IMR-90 (cell line): ENCODE measurements around the gene ALDH1A1. TPM values are rescaled to one million over a fixed set of nuclear protein-coding genes. Genes with fewer than 3 reads are reported as not detected.

Experiments
- ATAC-seq: fragments of 200-7000 bp; cut with Tn5 transposase; 2 replicates; pipeline ENCODE4 v1.9.1; 2020; ENCODE audit warnings: low read depth, mild to moderate bottlenecking, moderate library complexity
- BruUV-seq: library from RNA; stranded (reverse); fragments of 400-500 nt; replicated peaks from 2 replicates; lab custom pipeline; 2021; lab: Mats Ljungman, UMichigan
- CTCF ChIA-PET: fragments of 300-600 bp; formaldehyde crosslinking; extraction: SDS; loops from one replicate; lab custom pipeline; 2021; ENCODE audit warnings: antibody characterized with exemption; lab: Yijun Ruan, JAX
- POLR2A ChIA-PET: fragments of 300-600 bp; sonication (Branson Sonifier 250); formaldehyde crosslinking; loops from one replicate; lab custom pipeline; 2022; ENCODE audit warnings: antibody characterized with exemption; ENCODE audit not compliant: unreplicated experiment; lab: Charles Lee
- DNase-seq: peaks from one replicate; pipeline ENCODE4 v3.0.0; 2013
- H2AFZ ChIP-seq: replicated peaks from 2 replicates; pipeline ENCODE3; 2013; ENCODE audit warnings: low read length, mild to moderate bottlenecking; ENCODE audit not compliant: poor library complexity
- H2AK5ac ChIP-seq: 2 replicates; pipeline ENCODE4 v1.6.1; 2013; ENCODE audit warnings: low read depth, low read length, inconsistent platforms
- H2AK9ac ChIP-seq: replicated peaks from 2 replicates; pipeline ENCODE3; 2013; ENCODE audit warnings: mild to moderate bottlenecking, low read depth, low read length, moderate library complexity; ENCODE audit not compliant: poor library complexity
- H2BK120ac ChIP-seq: 2 replicates; pipeline ENCODE4 v1.6.1; 2013; ENCODE audit warnings: low read depth, low read length, inconsistent platforms
- H2BK15ac ChIP-seq: 3 replicates; pipeline ENCODE4 v1.6.1; 2013; ENCODE audit warnings: low read depth, low read length, inconsistent platforms
- H2BK20ac ChIP-seq: 2 replicates; pipeline ENCODE4 v1.6.1; 2013; ENCODE audit warnings: low read depth, mild to moderate bottlenecking, inconsistent platforms, low read length, moderate library complexity
- H2BK5ac ChIP-seq: 2 replicates; pipeline ENCODE4 v1.6.1; 2013; ENCODE audit warnings: mild to moderate bottlenecking, low read depth, low read length, inconsistent platforms; ENCODE audit not compliant: poor library complexity, severe bottlenecking
- H3K14ac ChIP-seq: replicated peaks from 2 replicates; pipeline ENCODE4 v1.6.1; 2013; ENCODE audit warnings: low read depth, low read length, inconsistent platforms
- H3K18ac ChIP-seq: 2 replicates; pipeline ENCODE4 v1.6.1; 2013; ENCODE audit warnings: low read depth, low read length, control low read depth
- H3K23ac ChIP-seq: 2 replicates; pipeline ENCODE4 v1.6.1; 2013; ENCODE audit warnings: low read depth, low read length, inconsistent platforms
- H3K27ac ChIP-seq: 2 replicates; pipeline ENCODE4 v1.5.1; 2013; ENCODE audit warnings: mild to moderate bottlenecking, control low read depth, low read length; ENCODE audit not compliant: insufficient read depth
- H3K27me3 ChIP-seq: 2 replicates; pipeline ENCODE4 v1.6.1; 2013; ENCODE audit warnings: low read length; ENCODE audit not compliant: control insufficient read depth, insufficient read depth
- H3K36me3 ChIP-seq: 2 replicates; pipeline ENCODE4 v1.6.1; 2013; ENCODE audit warnings: low read length, mixed read lengths; ENCODE audit not compliant: control insufficient read depth, insufficient read depth
- H3K4ac ChIP-seq: 2 replicates; pipeline ENCODE4 v1.6.1; 2013; ENCODE audit warnings: low read depth, low read length, inconsistent platforms
- H3K4me1 ChIP-seq: 2 replicates; pipeline ENCODE4 v1.6.1; 2013; ENCODE audit warnings: low read length, mixed read lengths; ENCODE audit not compliant: control insufficient read depth, insufficient read depth
- H3K4me2 ChIP-seq: 2 replicates; pipeline ENCODE4 v1.6.1; 2013; ENCODE audit warnings: low read depth, mild to moderate bottlenecking, control low read depth, low read length, moderate library complexity
- H3K4me3 ChIP-seq: 2 replicates; pipeline ENCODE4 v1.5.1; 2013; ENCODE audit warnings: low read depth, mild to moderate bottlenecking, control low read depth, low read length, moderate library complexity; ENCODE audit not compliant: insufficient read depth
- H3K56ac ChIP-seq: 2 replicates; pipeline ENCODE4 v1.6.1; 2013; ENCODE audit warnings: low read length, inconsistent platforms; ENCODE audit not compliant: insufficient read depth; ENCODE audit errors: extremely low read depth
- H3K79me1 ChIP-seq, 2 experiments: 2 replicates each; pipeline ENCODE4 v1.6.1; 2013; ENCODE audit warnings: low read length in 2 of 2, inconsistent platforms in 1 of 2, low read depth in 1 of 2
- H3K9ac ChIP-seq: 2 replicates; pipeline ENCODE4 v1.6.1; 2013; ENCODE audit warnings: low read depth, low read length, control low read depth
- H3K9me1 ChIP-seq: 2 replicates; pipeline ENCODE4 v1.6.1; 2013; ENCODE audit warnings: low read length, inconsistent platforms; ENCODE audit not compliant: insufficient read depth
- H3K9me3 ChIP-seq: 2 replicates; pipeline ENCODE4 v1.6.1; 2013; ENCODE audit warnings: low read length; ENCODE audit not compliant: control insufficient read depth, insufficient read depth
- H4K20me1 ChIP-seq: 2 replicates; pipeline ENCODE4 v1.6.1; 2013; ENCODE audit warnings: low read length, inconsistent platforms; ENCODE audit not compliant: insufficient read depth
- H4K5ac ChIP-seq: 2 replicates; pipeline ENCODE4 v1.6.1; 2013; ENCODE audit warnings: mild to moderate bottlenecking, low read depth, low read length, control low read depth
- H4K8ac ChIP-seq, 2 experiments: 2 replicates each; pipeline ENCODE4 v1.6.1; 2013; ENCODE audit warnings: low read depth in 2 of 2, low read length in 2 of 2, control low read depth in 1 of 2, inconsistent platforms in 1 of 2
- H4K91ac ChIP-seq: 2 replicates; pipeline ENCODE4 v1.6.1; 2013; ENCODE audit warnings: low read depth, low read length, inconsistent platforms; ENCODE audit not compliant: insufficient read depth
- BHLHE40 ChIP-seq: fragments of 150-350 bp; IDR thresholded peaks from 2 replicates; pipeline ENCODE4 v1.6.1; 2016; ENCODE audit warnings: mild to moderate bottlenecking, low read depth, low read length
- CEBPB ChIP-seq: IDR thresholded peaks from 2 replicates; pipeline ENCODE4 v1.6.1; 2012; ENCODE audit warnings: low read depth, low read length, improper control_type of control experiment
- ELK1 ChIP-seq: fragments of 150-350 bp; IDR thresholded peaks from 2 replicates; pipeline ENCODE4 v1.6.1; 2016; ENCODE audit warnings: low read depth, mild to moderate bottlenecking, low read length, moderate library complexity, borderline replicate concordance
- FOS ChIP-seq: fragments of 150-350 bp; IDR thresholded peaks from 2 replicates; pipeline ENCODE4 v1.6.1; 2016; ENCODE audit warnings: low read depth, low read length
- MAFK ChIP-seq: IDR thresholded peaks from 2 replicates; pipeline ENCODE4 v1.6.1; 2012; ENCODE audit warnings: low read depth, low read length, improper control_type of control experiment
- MAZ ChIP-seq: IDR thresholded peaks from 2 replicates; pipeline ENCODE4 v1.6.1; 2012; ENCODE audit warnings: low read depth, mild to moderate bottlenecking, low read length, improper control_type of control experiment, moderate library complexity, borderline replicate concordance
- MXI1 ChIP-seq: IDR thresholded peaks from 2 replicates; pipeline ENCODE4 v1.6.1; 2012; ENCODE audit warnings: low read depth, mild to moderate bottlenecking, low read length, moderate library complexity, borderline replicate concordance
- POLR2A ChIP-seq: IDR thresholded peaks from 2 replicates; pipeline ENCODE4 v1.6.1; 2012; ENCODE audit warnings: mild to moderate bottlenecking, low read depth, low read length
- RAD21 ChIP-seq: IDR thresholded peaks from 2 replicates; pipeline ENCODE4 v1.6.1; 2012; ENCODE audit warnings: low read length, improper control_type of control experiment
- RCOR1 ChIP-seq: IDR thresholded peaks from 2 replicates; pipeline ENCODE4 v1.6.1; 2012; ENCODE audit warnings: mild to moderate bottlenecking, low read length, improper control_type of control experiment; ENCODE audit not compliant: insufficient replicate concordance
- SMC3 ChIP-seq: fragments of 150-350 bp; IDR thresholded peaks from 2 replicates; pipeline ENCODE4 v1.6.1; 2016; ENCODE audit warnings: low read depth, mild to moderate bottlenecking, antibody characterized with exemption, low read length, moderate library complexity
- USF2 ChIP-seq: fragments of 150-350 bp; IDR thresholded peaks from 2 replicates; pipeline ENCODE4 v1.6.1; 2017; ENCODE audit warnings: mild to moderate bottlenecking, antibody characterized with exemption, low read length, low read depth
- WGBS, 2 experiments: methylation state at CpG; one replicate each; pipeline versions ENCODE4 v1.1.5 to v1.1.7; 2013; ENCODE audit warnings: missing lambda C conversion rate in 2 of 2; ENCODE audit not compliant: insufficient read length in 1 of 2; ENCODE audit errors: extremely low coverage in 2 of 2; 5-methylcytosine and 5-hydroxymethylcytosine counted together
- dilution Hi-C: fragments of 300-500 bp; cut with HindIII; formaldehyde crosslinking; loops from one replicate; pipeline ENCODE4 v1.14.3; 2018; ENCODE audit warnings: low sequenced_read_pairs; ENCODE audit not compliant: unreplicated experiment
- in situ Hi-C: fragments of 300-500 bp; cut with MboI; formaldehyde crosslinking; loops from 3 replicates; pipeline ENCODE4 v1.14.3; 2019; ENCODE audit warnings: low sequenced_read_pairs, inconsistent platforms, mixed read lengths
- intact Hi-C: fragments of 100-400 bp; cut with micrococcal nuclease; formaldehyde crosslinking; loops from 2 replicates; pipeline ENCODE4 v1.10.0; 2022
- polyA plus RNA-seq, 3 experiments: library from polyadenylated mRNA; depleted of rRNA; stranded (reverse); fragments of >200 nt; gene quantifications; 2 replicates each; pipeline ENCODE4 v1.2.3, GENCODE V29; 2012; ENCODE audit warnings: low replicate concordance in 1 of 3
- total RNA-seq: library from RNA; depleted of rRNA; stranded (reverse); fragments of >200 nt; gene quantifications from 2 replicates; pipeline ENCODE4 v1.2.3, GENCODE V29; 2012

Gene ALDH1A1
- total and polyA plus RNA-seq, 2 of the 4 experiments (the other 2 are of a cell fraction): not detected

GRCh38 chr9:72954431-72955125, 1.7 kb upstream of the ALDH1A1 start:
- H3K23ac ChIP-seq: no peak overlapping the region
- POLR2A ChIA-PET: no interaction called here
- H2BK15ac ChIP-seq: no peak overlapping the region
- dilution Hi-C loops: no loop called here
- no CpG with 5 or more reads among the region's 4 CpGs for WGBS, 2 experiments
- no peak overlapping the region for H3K4me3 ChIP-seq
- no peak overlapping the region for H2AFZ ChIP-seq
- no peaks in the 10 kb centered on the region for H3K9me1 ChIP-seq
- H3K14ac ChIP-seq: no peak overlapping the region
- no peak overlapping the region for H3K18ac ChIP-seq
- intact Hi-C loops: no loop called here
- no peak overlapping the region for H3K4me2 ChIP-seq
- no peak overlapping the region for H4K5ac ChIP-seq
- CTCF ChIA-PET: interaction anchor here (0.9 kb wide), 1 partner anchor 23 kb away, joined by 3 read pairs; no protein-coding TSS in a partner anchor
- H4K91ac ChIP-seq: no peak overlapping the region
- no peaks in the 10 kb centered on the region for H3K4me1 ChIP-seq
- TF ChIP-seq RAD21 (no peak), MAFK (no peak), BHLHE40 (no peak), POLR2A (no peak), FOS (no peak), USF2 (no peak), SMC3 (no peak), MAZ (no peak), CEBPB (no peak), MXI1 (no peak), ELK1 (no peak), RCOR1 (no peak)
- no peaks in the 10 kb centered on the region for H3K27me3 ChIP-seq
- no peaks in the 10 kb centered on the region for H3K9me3 ChIP-seq
- in situ Hi-C loops: no loop called here
- H3K4ac ChIP-seq: no peak overlapping the region
- H2BK20ac ChIP-seq: no peak overlapping the region
- DNase-seq (no peak), ATAC-seq (no peak)
- H2BK120ac ChIP-seq: no peak overlapping the region
- H3K27ac ChIP-seq: no peak overlapping the region
- H2BK5ac ChIP-seq: no peak overlapping the region
- no peak overlapping the region for H3K9ac ChIP-seq
- H2AK9ac ChIP-seq: no peak overlapping the region
- H3K79me1 ChIP-seq: no peaks in the 10 kb centered on the region
- H3K56ac ChIP-seq: no peak overlapping the region
- BruUV-seq: no TSS peak
- no peak overlapping the region for H4K8ac ChIP-seq
- no peaks in the 10 kb centered on the region for H4K20me1 ChIP-seq
- no peak overlapping the region for H2AK5ac ChIP-seq
- no peaks in the 10 kb centered on the region for H3K36me3 ChIP-seq
